K562 treated with DMSO at 1 percent for 24 hours (cell line): ENCODE data around the gene DMKN. TPM values are rescaled to one million over a fixed set of nuclear protein-coding genes. Genes with fewer than 3 reads are reported as not detected.

Experiments
- total RNA-seq: library from RNA; unstranded; fragments of 300-600 nt; gene quantifications from 2 replicates; pipeline ENCODE4 v1.2.3, GENCODE V29; 2022; ENCODE audit warnings: low read depth; ENCODE audit not compliant: insufficient read depth

DMKN gene
- total RNA-seq = not detected in 2 replicates

DNA sequence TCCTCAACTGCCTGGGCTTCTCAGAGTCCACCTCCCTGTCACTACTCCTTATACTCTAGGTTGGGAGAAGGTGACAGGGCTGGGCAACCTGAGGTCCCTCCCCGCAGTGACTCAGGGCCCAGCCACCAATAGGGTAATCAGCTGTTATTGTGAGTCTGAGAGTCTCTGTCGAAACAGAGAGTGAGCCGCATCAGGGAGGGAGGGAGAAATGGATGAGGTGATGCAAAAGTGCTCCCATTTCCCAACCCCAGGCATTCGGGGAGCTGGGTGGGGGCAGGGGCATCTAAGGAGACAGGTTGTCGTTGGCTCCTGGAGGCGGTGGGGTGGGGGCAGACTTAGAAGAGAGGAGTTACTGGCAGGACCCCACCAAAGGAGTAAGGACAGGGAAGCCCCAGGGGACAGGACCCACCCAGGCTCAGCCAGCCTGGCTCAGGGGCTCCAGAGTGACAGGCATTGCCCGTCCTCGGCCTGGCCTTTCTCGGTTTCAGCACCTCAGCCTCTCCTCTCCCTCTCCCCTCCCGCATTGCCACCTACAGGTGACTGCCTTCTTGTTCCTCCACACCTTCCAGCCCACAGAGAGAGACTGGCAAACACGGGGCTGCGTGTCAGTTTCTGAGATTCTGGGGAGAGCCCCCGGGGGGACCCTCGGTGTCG is at the start of gene DMKN:
Gene DMKN (minus strand): TSS at position 22 of the 654 bp plus-strand sequence. CDS start 174 bp downstream, outside the sequence.

DNA sequence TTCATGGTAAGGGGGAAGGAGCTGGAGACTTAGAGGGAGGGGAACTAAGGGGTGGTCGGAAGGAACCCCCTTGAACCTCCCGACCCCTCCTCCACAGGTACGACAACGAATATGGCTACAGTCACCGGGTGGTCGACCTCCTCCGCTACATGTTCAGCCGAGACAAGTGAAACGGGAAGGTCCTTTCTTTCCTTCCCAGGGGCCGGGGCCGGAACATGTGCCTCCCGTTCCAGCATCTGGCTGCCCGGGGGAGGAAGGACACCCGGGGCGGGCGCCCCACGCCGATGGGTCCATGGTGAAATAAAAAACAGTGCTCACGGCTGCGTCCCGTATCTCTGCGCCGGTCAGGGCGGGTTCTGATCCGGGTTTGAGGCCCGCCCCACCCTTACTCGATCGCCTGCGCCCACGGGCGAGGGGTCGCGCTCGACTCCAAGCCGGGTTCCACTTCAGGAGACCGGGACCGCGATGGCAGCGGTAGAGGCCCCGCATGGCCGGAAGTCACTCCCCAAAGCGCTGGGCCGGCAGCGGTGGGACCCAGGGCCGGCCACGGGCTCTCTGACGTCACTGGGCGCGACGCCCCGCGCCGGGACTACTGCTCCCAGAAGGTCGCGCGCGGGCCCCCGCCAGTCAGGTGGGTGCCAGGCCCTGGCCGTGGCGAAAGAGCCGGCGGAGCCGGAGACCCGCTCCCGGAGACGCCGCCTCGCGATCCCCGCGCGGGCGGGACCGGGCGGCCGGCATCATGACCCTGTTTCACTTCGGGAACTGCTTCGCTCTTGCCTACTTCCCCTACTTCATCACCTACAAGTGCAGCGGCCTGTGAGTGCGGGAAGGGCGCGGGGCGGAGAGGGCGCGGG is 31.8 kb upstream of the DMKN start, which contains the start of gene TMEM147:
Gene TMEM147 (plus strand): TSS at position 626 of the 854 bp plus-strand sequence. CDS start 114 bp downstream, at position 740.

DNA sequence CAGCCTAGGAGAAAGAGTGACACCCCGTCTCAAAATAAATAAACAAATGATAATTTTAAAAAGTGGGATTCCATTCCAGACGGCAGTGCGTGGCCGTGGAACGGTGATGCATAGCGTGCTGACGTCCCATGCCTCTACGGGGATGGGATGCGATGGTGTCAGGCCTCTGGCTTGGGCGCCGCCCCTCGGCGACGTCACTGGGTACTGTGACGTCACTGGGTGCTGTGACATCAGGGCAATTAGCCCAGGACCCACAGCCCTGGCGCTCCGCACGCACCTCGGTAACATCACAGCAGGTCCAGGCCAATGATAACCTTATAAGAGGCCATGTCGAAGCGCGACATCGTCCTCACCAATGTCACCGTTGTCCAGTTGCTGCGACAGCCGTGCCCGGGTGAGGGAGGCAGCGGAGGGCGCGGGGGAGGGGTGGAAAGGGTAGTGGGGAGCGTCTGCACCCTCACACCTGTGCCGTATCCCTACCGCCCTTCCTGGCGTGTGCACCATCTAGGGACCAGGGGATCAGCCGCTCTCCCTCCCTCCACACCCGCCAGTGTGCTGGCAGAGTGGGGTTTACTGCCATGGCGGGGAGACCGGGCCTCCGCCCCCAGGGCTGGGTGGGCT is 19.9 kb upstream of the DMKN start, which contains the start of gene GAPDHS:
Gene GAPDHS (plus strand): TSS at position 256 of the 621 bp plus-strand sequence. CDS start 72 bp downstream, at position 328.

GRCh38 chr19:35528218-35529038 is 15.0 kb upstream of the DMKN start, which contains the start of gene SBSN:
TSS of gene SBSN (minus strand) at chr19:35528311. CDS start at chr19:35528281, 30 bp downstream.

GRCh38 chr19:35490364-35490763 is 23.1 kb downstream of the DMKN start, which contains the start of gene KRTDAP:
TSS of gene KRTDAP (minus strand) at chr19:35490464. CDS start at chr19:35490442, 22 bp downstream.

GRCh38 chr19:35447606-35448469 is 65.6 kb downstream of the DMKN start, which contains the start of gene FFAR2:
TSS of gene FFAR2 (plus strand) at chr19:35448257. CDS start at chr19:35449715, 1,458 bp downstream.

Other genes with a start within 250 kb of the DMKN start
- 166 and 171 TPM in 2 replicates for gene USF2, start 244.7 kb downstream of the DMKN start, total RNA-seq
- gene HAMP, start 231.1 kb downstream of the DMKN start, total RNA-seq = 2.6 TPM in 1 of 2 replicates, not detected in the other
- 2.2 TPM in 2 replicates for gene MAG, start 221.5 kb downstream of the DMKN start, total RNA-seq
- gene CD22, start 184.5 kb downstream of the DMKN start, total RNA-seq = 1.5 and 1.6 TPM in 2 replicates
- not detected in 2 replicates for gene FFAR1, start 165.7 kb downstream of the DMKN start, total RNA-seq
- not detected in 2 replicates for gene FFAR3, start 155.2 kb downstream of the DMKN start, total RNA-seq
- gene GPR42, start 142.6 kb downstream of the DMKN start, total RNA-seq = not detected in 2 replicates
- gene FFAR2, start 65.4 kb downstream of the DMKN start, total RNA-seq = not detected in 2 replicates
- gene KRTDAP, start 23.2 kb downstream of the DMKN start, total RNA-seq = not detected in 2 replicates
- not detected in 2 replicates for gene SBSN, start 14.7 kb upstream of the DMKN start, total RNA-seq
- gene GAPDHS, start 19.8 kb upstream of the DMKN start, total RNA-seq = not detected in 2 replicates
- 125 and 126 TPM in 2 replicates for gene TMEM147, start 32.0 kb upstream of the DMKN start, total RNA-seq
- not detected in 2 replicates for gene ATP4A, start 50.0 kb upstream of the DMKN start, total RNA-seq
- gene PMIS2, start 72.5 kb upstream of the DMKN start, total RNA-seq = not detected in 2 replicates
- 34.2 and 36.5 TPM in 2 replicates for gene HAUS5, start 99.1 kb upstream of the DMKN start, total RNA-seq
- 282 and 289 TPM in 2 replicates for gene RBM42, start 115.4 kb upstream of the DMKN start, total RNA-seq
- gene ETV2, start 128.1 kb upstream of the DMKN start, total RNA-seq = 0.63 and 2.9 TPM in 2 replicates
- gene COX6B1, start 134.7 kb upstream of the DMKN start, total RNA-seq = 1,088 and 1,092 TPM in 2 replicates
- gene UPK1A, start 152.9 kb upstream of the DMKN start, total RNA-seq = not detected in 2 replicates
- gene ZBTB32, start 190.9 kb upstream of the DMKN start, total RNA-seq = not detected in 2 replicates
- gene KMT2B, start 204.4 kb upstream of the DMKN start, total RNA-seq = 29.9 and 30.6 TPM in 2 replicates
- 11.4 and 13.6 TPM in 2 replicates for gene IGFLR1, start 228.8 kb upstream of the DMKN start, total RNA-seq
- gene U2AF1L4, start 231.8 kb upstream of the DMKN start, total RNA-seq = 5.4 and 6.3 TPM in 2 replicates
- gene PSENEN, start 232.0 kb upstream of the DMKN start, total RNA-seq = 41.2 and 43.3 TPM in 2 replicates
- gene LIN37, start 234.9 kb upstream of the DMKN start, total RNA-seq = 22.5 and 26.8 TPM in 2 replicates
- 1.5 TPM in 1 of 2 replicates, not detected in the other for gene HSPB6, start 243.4 kb upstream of the DMKN start, total RNA-seq
- 20.6 and 24.1 TPM in 2 replicates for gene PROSER3, start 244.5 kb upstream of the DMKN start, total RNA-seq